NCI-H146 (cell line): ENCODE results near the gene COL9A3.

Source experiments
- DNase-seq: peaks from one replicate; lab custom pipeline; 2025; lab: John Stamatoyannopoulos, UW

Gene COL9A3

DNA sequence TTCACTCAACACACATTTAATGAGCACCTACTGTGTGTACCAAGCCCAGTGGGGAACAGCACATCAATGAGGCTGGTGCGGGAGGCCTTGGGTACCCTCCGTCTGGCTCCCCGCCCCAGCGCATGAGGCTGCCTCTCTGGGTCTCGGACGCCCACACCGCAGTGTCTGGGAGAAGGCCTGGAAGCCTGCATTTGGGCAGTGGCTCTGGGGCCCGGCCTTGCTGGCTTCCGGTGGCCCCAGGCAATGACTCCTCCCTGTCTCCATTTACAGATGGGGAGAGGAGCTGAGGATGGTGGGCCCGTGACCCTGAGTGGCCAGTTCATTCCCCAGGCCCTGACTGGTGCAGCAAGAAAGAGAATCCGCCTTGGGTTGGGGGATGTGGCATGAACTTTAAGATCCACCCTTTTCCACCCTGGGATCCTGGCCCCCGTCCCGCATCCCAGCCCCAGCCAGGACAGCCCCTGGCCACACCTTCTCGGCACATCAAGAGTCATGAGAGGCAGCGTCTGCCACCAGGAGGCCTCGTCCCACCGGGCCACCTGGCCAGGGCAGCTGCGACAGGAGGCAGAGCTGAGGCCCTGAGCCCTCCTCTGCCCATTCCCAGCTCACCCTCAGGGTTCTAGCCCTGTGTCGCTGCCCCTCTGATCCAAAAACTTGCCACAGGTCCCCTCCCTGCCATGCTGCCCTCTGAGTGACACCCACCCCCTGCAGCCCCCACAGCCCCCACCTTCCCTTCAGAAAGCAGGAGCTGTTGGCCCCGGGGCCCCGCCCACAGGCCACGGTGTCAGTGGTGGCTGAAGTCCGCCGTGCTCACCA is 38.0 kb upstream of the COL9A3 start:
- no peak for DNase-seq

GRCh38 chr20:62779417-62779685 is 37.5 kb upstream of the COL9A3 start:
- DNase-seq = no peak

GRCh38 chr20:62780204-62780603 is 36.6 kb upstream of the COL9A3 start:
- no peak for DNase-seq

DNA sequence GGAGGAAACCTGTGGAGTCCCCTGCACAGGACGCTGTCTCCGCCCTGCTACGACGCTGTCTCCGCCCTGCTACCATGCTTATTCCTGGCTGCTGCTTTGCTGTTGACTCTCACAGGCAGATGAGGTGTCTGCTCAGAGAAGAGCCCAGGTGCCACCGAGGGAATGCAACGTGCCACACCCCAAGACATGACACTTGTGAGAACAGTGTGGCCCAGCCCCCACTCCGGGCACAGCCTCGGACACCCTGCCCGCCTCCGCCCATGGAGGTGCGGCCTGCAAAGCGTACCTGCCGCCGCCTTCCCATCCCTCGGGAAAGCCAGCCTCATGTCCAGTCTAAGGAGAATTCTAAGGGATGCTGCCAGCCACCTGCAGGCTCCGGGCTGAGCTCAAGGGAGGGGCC is 36.2 kb upstream of the COL9A3 start:
- DNase-seq = no peak

- DNase-seq = peak; percentile 19
These were observed 34.5 kb upstream of the COL9A3 start for GRCh38 chr20:62782149-62782892.

DNA sequence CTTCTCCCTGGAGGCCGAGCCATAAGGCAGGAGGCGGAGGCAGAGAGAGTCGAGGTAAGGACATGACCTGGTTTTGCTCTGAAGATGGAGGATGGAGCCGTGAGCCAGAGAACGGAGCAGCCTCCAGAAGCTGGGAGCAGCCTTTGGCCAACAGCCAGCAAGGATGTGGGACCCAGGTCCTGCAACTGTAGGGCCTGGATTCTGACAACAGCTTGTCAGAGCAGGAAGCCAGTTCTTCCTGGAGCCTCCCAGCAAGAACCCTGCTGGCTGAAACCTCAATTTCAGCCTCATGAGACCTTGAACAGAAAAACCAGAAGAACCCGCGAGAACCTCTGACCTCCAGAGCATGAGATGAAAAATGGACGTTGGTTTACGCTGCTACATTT is 34.0 kb upstream of the COL9A3 start:
- DNase-seq = no peak

- DNase-seq = no peak
These were observed 32.4 kb upstream of the COL9A3 start for GRCh38 chr20:62784497-62784896.

- no peak for DNase-seq
These were observed 31.5 kb upstream of the COL9A3 start for GRCh38 chr20:62785393-62785792.

GRCh38 chr20:62786157-62786556 is 30.7 kb upstream of the COL9A3 start:
- no peak for DNase-seq

GRCh38 chr20:62787321-62787720 is 29.5 kb upstream of the COL9A3 start:
- no peak for DNase-seq

DNA sequence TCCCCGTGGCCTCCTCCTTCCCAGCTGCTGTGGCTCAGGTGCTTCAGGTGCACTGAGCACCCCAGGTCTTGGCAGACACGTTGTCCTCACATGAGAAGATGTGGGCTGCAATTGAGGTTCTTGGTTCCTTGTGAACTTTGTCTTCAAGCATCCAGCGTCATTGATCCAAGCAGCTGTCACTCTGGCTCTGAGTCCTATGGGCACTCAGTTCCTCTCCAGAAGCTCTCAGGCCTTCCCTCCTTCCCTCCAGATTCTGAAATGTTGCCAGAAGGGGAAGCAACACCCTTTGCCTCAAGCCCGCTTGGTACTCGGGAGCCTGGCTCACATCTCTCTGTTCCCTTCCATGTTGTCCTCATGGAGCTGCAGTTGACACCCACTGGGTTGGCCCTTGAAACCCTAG is 29.0 kb upstream of the COL9A3 start:
- DNase-seq = no peak

DNA sequence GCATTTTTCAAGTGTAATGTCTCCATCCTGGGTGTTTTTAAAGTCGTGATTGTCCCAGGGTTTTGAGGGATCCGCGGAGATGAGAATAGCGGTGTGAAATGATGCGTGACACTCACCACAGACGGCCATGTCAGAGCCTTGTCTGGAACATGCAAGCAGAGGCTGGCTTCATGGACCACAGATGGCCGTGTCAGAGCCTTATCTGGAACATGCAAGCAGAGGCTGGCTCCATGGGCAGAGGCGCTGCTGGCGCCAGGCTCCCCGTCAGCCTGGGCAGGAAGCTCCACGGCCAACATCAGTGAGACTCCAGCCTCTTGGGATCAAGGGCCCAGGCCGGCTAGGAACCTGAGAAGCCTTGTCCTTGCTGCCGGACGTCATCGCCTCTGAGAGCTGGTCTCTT is 28.2 kb upstream of the COL9A3 start:
- no peak for DNase-seq

DNA sequence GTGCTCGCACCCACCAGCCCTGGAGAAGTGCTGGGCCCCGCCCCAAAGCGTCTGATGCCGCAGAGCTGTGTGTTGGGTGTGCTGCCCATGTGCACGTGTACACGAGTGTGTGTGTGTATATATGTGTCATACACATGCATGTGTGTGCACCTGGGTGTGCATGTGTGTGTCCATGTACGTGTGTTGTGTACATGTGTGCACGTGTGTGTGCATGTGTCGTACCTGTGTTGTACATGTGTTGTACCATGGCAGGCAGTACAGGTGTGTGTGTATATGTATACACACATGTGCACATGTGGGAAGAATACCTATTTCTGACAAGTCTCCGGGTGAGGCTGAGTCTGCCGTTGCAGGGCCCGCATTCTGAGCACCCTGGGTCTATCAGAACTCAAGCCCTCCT is 26.8 kb upstream of the COL9A3 start:
- no peak for DNase-seq

DNA sequence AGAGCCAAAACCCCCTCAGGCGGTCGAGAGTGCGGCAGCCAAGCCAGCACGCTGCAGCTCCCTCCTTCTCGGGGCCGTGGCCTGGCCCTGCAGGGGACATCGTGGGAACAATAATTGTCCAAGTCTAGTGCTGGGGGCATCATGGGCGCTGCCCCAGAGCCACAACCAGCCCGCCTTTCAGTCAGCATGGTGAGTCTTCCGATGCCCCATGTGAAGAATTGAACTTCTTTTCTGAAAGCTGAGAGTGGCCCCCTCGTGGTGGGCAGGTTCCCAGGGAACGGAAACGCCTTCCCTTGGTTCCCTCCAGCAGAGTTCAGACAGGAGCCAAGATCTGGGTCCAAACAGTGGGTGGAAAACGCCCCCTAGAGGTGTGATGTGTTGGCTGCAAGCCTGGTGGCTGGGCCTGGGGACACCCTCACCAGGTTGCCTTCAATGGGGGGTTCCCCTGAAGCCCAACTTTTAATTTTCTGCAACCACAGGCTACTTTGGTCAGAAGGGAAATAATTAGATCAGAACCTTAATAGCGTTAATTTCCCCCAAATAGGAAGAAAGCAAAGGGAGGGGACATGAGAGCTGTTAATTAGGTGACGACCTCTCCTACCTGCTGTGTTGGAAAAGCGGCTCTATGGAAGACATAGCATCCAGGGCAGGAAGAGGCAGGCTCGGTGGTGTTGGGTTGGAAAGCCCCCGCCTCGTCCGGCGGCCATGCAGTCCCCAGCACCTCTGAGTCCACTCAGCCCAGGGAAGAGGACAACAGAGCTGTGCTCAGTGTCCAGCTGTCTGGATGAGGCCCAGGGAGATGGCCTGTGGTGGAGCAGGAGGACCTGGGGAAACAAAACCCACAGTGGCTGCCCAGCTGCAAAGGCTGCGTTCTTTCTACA is 25.3 kb upstream of the COL9A3 start:
- peak; percentile 83 for DNase-seq

- DNase-seq = no peak
These were observed 24.5 kb upstream of the COL9A3 start for GRCh38 chr20:62792182-62792939.

DNA sequence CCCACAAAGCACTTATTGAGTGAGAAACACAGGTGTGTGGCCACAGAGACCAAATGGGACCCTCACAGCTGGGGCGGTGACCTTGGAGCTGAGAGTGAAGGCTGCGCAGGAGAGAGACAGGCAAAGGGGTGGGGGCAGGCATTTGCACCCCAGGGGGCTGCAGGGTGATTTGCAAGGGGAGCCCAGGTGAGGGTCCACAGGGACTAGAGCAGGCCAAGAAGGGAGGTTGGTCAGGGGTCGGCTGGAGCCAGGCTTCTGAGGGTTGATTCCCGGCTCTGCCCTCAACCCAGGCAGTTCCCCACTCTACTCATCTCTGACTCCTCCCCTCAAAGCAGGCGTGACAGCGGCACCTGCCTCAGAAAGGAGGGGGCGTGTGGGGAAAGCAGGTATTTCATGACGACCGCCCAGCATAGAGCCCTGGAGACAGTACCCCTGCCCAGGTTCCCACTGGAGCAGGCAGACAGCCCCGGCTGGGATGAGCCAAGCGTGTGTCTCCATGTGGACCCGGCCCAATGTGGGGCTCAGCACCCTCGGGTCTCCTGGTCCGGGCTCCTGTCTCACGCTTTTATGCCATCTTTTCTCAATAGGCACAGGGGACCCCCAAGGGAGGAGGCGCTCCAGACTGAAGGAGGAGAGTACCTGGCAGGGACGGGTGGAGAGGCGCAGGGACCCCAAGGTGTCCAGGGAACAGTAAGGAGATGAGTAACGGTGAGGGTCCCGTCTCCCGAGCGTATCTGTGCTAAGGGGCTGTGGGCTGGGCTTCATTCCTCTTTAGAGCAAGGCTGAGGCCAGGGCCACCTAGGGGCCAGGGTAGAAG is 23.7 kb upstream of the COL9A3 start:
- peak; percentile 41 for DNase-seq

DNA sequence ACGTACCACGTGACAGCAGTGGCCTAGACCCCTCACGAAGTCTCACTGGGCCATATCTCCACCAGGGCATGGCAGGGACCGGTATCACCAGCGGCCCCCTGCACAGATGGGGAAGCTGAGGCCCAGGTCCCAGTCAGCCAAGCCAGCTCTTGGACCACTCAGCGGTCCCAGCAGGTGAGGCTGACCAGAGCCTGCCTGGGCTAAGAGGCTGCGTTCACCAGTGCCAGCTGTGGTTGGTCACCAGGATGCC is 23.2 kb upstream of the COL9A3 start:
- DNase-seq = no peak

- peak; percentile 96 for DNase-seq
These were observed 22.7 kb upstream of the COL9A3 start for GRCh38 chr20:62794007-62794724.

GRCh38 chr20:62795023-62795761 is 21.7 kb upstream of the COL9A3 start:
- peak; percentile 76 for DNase-seq
